GM13977 (cell line): Measurements from ENCODE around the gene LPAR3.

Experiments used
- DNase-seq: peaks from one replicate; pipeline ENCODE4 v3.0.0; 2012; ENCODE audit warnings: low spot score
- in situ Hi-C: fragments of 300-500 bp; cut with MboI; formaldehyde crosslinking; loops from one replicate; pipeline ENCODE4 v1.12.0; 2022; ENCODE audit warnings: low sequenced_read_pairs, low pct_unique_long_range_greater_than_20kb, mixed read lengths, inconsistent platforms; ENCODE audit not compliant: unreplicated experiment
- TF ChIP-seq, protein P1 (sequence below): IDR thresholded peaks from 2 replicates; pipeline ENCODE4 v1.5.1; 2012; ENCODE audit warnings: mild to moderate bottlenecking, control low read depth; ENCODE audit not compliant: insufficient read depth; ENCODE audit errors: extremely low read depth, missing control alignments

Gene LPAR3

DNA sequence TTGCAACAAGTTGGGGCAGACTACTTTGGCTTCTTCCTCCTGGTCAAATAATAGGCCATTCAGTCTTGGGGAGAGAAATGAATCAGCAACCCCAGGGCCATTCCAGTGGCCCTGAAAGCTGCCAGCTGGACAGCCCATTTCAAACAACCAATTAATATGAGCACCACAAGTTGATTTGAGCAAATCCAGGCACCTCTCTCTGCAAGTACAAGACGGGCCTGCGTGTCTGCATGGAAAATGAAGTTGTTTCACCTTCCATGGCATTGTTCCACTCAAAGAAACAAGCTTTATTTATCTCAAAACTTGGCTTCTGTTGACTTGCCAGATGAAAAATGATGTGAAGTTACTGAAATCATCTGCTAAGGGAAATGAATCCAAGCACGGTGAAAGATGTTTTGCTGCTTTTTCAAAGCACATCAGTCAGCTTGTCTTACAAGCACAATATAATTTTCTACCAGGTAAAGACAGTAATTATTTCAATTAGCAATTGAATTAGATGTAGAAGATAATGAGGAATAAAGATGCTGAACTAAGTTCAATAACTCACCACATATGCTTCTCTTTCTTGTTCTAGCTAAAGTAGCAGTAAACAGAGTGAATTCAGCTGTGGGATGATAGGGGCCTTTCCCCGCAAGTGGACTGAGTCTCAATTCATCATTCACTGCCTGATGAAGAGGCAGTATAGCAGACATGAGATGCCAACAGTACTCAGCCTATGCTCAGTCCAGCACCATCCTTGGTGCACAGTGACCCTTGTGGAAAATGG, 107.6 kb downstream of the LPAR3 start:
- in situ Hi-C loops: no loop called here
- TF ChIP-seq, protein P1, sequence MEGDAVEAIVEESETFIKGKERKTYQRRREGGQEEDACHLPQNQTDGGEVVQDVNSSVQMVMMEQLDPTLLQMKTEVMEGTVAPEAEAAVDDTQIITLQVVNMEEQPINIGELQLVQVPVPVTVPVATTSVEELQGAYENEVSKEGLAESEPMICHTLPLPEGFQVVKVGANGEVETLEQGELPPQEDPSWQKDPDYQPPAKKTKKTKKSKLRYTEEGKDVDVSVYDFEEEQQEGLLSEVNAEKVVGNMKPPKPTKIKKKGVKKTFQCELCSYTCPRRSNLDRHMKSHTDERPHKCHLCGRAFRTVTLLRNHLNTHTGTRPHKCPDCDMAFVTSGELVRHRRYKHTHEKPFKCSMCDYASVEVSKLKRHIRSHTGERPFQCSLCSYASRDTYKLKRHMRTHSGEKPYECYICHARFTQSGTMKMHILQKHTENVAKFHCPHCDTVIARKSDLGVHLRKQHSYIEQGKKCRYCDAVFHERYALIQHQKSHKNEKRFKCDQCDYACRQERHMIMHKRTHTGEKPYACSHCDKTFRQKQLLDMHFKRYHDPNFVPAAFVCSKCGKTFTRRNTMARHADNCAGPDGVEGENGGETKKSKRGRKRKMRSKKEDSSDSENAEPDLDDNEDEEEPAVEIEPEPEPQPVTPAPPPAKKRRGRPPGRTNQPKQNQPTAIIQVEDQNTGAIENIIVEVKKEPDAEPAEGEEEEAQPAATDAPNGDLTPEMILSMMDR: no peak
- DNase-seq: no peak

DNA sequence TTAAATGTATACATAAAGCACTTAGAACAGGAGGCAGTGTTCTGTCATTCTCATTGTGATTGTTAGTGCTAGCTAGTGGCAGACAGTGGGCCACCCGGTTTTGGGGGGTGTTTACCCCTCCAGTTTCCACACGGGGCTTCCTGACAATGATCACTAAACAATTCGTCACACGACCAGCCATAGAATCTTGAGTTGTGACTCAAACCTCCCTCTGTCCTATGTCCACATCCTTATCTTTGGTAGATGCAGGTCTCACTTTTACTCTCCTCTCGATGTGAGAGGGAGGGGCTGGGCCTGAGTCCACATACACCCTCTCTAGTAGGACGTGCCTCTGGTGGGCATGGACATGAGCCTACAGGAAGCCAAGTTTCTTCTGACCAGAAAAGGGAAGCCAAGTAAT, 110.1 kb downstream of the LPAR3 start:
- no peak for DNase-seq
- in situ Hi-C loops: no loop called here
- TF ChIP-seq, protein P1: no peak

DNA sequence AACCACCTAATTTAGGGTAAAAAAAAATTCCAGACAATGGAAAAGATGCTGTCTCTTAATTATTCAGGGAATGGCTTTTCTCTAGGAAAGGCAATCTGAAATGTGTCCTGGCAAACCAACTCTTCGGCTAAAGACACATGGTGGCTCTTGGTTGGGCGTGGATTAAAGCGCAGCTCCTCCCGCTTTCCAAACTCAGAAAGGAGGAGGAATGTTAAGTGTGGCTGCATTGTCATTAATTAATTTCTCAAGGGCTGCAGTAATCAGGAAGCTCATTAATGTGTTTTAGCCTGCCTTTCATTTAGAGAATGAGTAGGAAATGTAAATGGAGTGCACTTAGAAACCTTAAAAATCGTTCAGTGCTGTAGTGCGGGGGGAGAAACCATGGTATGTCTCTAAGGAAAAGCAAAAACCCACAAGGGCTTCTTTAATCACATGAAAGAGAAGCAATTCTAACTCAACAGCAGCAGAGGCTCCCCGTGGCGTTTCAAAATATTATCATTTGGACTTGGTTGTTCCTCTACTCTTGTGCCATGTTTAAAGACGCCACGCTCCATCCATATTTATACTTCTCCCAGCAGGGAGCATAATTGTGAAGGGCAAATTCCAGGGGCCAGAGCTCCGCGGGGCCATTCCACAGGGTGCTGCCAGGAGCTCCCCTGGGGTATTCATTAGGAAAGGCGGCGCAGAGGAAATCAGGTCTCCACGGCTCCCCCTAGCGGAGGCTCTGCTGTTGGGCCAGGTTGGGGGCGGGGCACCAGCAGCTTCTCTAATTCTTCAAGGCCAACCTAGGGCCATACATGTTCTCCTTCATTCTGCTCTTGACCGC, 110.8 kb downstream of the LPAR3 start:
- peak; percentile 71 for DNase-seq
- in situ Hi-C loops: no loop called here
- TF ChIP-seq, protein P1: peak; percentile 85

DNA sequence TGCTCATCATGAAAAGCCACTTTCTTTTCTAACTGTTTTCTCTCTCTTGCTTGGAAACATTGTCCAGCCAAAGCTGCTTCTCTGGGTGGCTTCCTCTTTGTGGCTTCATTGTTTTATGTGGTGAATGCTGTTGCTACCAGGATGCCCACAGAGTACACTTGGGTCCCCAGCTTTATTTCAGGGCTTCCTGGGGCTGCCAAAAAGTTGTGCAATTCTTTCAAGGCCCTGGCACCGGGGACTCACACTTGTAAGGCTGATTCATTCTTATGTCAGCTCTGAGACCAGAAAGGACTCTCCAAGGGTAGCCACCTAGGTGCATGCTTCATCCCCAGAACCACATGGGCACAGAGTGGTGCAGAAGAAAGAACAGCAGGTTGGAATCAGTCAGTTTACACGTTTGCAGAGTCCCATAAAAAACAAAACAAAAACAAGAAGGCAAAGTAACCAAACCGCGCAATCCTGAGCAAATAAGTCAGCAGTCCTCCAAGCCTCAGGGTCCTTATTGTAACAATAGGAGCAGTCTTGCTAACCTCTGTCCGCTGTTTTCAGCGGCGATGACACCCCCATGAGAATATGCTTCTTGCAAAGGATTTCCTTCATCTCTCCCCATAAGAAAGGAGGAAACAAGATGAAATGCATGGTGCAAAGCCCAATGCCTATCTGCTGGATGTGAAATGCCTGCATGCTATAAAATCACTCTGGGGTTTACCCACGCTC, 112.8 kb downstream of the LPAR3 start:
- DNase-seq: no peak
- in situ Hi-C loops: loop anchor here (10.0 kb wide), 1 partner anchor 155 kb away; no protein-coding TSS in a partner anchor
- TF ChIP-seq, protein P1: no peak

DNA sequence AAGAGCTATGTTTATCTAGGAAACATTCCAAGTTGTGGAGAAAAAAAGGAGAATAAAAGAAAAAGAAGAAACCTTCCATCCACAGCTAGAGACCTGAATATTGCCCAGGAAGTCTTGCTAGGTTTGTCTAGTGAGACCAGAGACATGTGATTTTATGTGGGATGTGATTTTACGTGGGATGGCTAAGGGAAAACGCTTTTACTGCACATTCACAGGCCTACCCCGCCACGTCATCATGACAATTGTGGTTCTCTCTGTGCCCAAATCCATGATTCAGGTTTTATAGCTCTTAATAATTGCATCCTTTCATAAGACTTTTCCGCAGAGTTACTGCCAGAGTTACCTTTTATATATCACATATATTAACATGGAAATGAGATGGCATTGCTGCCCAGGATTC, 116.4 kb downstream of the LPAR3 start:
- no peak for DNase-seq
- TF ChIP-seq, protein P1: no peak
- in situ Hi-C loops: loop anchor here (10.0 kb wide), 1 partner anchor 158 kb away; no protein-coding TSS in a partner anchor

DNA sequence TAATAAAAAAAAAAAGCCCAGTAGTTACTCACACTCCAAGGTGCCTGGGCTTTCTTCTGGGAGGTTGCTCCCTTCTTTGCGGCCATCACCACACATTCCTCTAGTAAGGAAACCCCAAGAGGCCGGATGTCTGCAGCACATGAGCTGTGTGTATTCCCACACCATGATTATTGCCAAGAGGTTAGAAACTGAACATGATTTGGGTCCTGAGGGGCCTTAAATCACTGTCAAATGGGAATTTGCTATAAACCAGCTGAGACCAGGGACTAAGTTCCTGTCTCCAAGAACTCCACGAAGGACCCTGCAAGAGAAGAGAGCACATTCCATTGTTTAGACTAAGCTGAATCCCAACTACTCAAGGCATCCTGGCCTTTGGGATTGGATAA, 117.5 kb downstream of the LPAR3 start:
- no peak for DNase-seq
- in situ Hi-C loops: loop anchor here (10.0 kb wide), 1 partner anchor 159 kb away; no protein-coding TSS in a partner anchor

More for the DNA sequence above, 117.5 kb downstream of the LPAR3 start:
- TF ChIP-seq, protein P1: no peak
